GM18873 (cell line): ENCODE results near the gene NKAPL.
A peak's percentile ranks its signal among the peaks of the same experiment; 100 is the strongest.
"Not testable (repeated sequence)": the region's sequence is repeated elsewhere in the genome, so short reads cannot be mapped to it uniquely, and the experiment has no call there.

ENCODE experiments used
- ATAC-seq: cut with Tn5 transposase; IDR thresholded peaks from one replicate; pipeline ENCODE4 v1.9.1; 2021; ENCODE audit warnings: mild to moderate bottlenecking, moderate library complexity, moderate number of reproducible peaks; ENCODE audit not compliant: unreplicated experiment, low FRiP score

NKAPL gene

DNA sequence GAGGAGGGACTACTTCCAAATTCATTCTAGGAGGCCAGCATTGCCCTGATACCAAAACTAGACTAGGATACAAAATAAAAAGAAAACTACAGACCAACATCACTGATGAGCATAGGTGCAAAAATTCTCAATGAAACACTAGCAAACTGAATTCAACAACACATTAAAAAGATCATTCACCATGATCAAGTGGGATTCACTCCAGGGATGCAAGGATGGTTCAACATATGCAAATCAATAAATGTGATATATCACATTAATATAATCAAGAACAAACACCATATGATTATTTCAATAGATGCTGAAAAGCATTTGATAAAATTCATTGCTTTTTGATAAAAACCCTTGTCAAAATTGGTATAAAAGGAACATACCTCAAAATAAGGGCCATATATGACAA lies 32.5 kb downstream of the NKAPL start:
- no peak for ATAC-seq

DNA sequence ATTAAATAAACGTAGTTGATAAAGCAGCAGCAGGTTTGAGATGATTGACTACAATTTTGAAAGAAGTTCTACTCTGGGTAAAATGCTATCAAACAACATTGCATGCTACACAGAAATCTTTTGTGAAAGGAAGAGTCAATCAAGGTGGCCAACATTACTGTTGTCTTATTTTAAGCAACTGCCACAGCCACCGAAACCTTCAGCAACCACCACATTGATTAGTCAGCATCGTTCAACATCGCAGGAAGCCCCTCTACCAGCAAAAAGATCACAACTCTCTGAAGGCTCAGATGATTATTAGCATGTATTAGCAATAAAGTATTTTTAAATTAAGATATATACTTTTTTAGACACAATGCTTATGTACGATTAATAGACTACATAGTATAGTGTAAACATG lies 36.2 kb downstream of the NKAPL start:
- no peak for ATAC-seq

DNA sequence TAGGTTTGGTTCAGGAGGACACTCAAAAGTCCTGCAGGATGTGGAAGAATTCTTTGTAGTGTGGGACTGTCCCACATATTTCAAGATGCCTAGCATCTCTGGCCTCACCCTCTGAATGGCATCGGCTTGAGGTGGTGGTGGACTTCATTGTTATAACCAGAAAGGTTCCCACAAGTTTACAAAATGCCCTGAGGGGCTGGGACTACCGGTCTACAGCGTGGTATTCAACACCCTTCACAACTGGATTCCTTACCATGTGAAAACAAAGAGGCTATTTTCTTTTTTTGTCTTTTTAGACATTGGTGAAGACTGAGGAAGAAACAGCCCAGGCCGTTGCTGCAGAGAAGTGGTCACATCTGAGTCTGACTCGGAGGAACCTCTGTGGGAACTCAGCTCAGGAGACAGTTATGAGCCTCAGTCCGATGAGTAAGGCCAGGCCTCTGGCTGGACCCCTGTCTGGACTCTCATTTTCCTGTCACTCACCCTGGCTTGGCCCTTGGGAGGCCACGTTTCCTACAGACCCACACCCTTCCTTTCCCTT lies 37.5 kb downstream of the NKAPL start:
- ATAC-seq: no peak

DNA sequence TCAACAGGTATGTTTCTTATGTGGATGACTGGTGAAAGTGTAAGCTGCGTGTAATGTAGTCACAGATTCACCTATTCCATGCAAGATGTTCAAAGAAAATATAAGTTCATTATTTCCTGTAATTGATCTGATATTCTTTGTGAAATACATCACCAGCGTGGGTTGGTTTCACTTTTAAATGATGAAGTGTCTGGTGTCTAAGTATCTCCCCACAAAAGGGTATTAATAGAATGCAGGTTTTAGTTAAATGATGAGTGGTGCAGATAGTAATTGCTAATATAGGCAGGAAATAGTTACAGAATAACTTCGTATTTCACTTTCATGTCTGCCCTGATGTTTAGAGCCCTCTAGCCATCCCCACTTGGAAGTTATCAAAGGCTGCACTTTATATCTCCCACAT lies 44.5 kb downstream of the NKAPL start:
- peak; percentile 82 for ATAC-seq

DNA sequence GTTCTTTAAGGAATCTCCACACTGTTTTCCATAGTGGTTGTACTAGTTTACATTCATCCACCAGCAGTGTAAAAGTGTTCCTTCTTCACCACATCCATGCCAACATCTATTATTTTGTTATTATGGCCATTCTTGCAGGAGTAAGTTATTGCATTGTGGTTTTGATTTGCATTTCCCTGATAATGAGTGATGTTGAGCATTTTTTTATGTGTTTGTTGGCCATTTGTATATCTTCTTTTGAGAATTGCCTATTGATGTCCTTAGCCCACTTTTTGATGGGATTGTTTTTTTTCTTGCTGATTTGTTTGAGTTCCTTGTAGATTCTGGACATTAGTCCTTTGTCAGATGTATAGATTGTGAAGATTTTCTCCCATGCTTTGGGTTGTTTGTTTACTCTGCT lies 47.3 kb downstream of the NKAPL start:
- not testable (repeated sequence) for ATAC-seq
